RWPE2 (cell line): ENCODE measurements around the gene MGAT4D.
"Not testable (repeated sequence)": the region's sequence is repeated elsewhere in the genome, so short reads cannot be mapped to it uniquely, and the experiment has no call there.

Experiments used
- ATAC-seq: fragments of 200-7000 bp; cut with Tn5 transposase; 3 replicates; pipeline ENCODE4 v1.9.1; 2021; ENCODE audit warnings: low read depth
- DNase-seq: peaks from one replicate; pipeline ENCODE4 v3.0.0-alpha.2; 2020; ENCODE audit warnings: low spot score
- H3K27ac ChIP-seq: fragments of 450-650 bp; 2 replicates; pipeline ENCODE4 v1.5.1; 2017; ENCODE audit warnings: mild to moderate bottlenecking; ENCODE audit not compliant: poor library complexity, severe bottlenecking
- H3K27me3 ChIP-seq: fragments of 250-450 bp; sonication (Bioruptor Pico); 2 replicates; pipeline ENCODE4 v1.5.1; 2021; ENCODE audit warnings: mild to moderate bottlenecking, moderate library complexity; ENCODE audit not compliant: insufficient read depth, poor library complexity, severe bottlenecking
- H3K36me3 ChIP-seq: fragments of 250-450 bp; sonication (Bioruptor Pico); 2 replicates; pipeline ENCODE4 v1.5.1; 2020; ENCODE audit warnings: low read depth, mild to moderate bottlenecking, moderate library complexity
- H3K4me1 ChIP-seq: fragments of 250-450 bp; sonication (Bioruptor Pico); 2 replicates; pipeline ENCODE4 v1.5.1; 2021; ENCODE audit warnings: mild to moderate bottlenecking, moderate library complexity; ENCODE audit not compliant: insufficient read depth, poor library complexity, severe bottlenecking
- H3K4me3 ChIP-seq: fragments of 250-450 bp; sonication (Bioruptor Pico); 2 replicates; pipeline ENCODE4 v1.5.1; 2021; ENCODE audit warnings: mild to moderate bottlenecking, moderate library complexity; ENCODE audit not compliant: severe bottlenecking
- H3K9me3 ChIP-seq: fragments of 250-450 bp; sonication (Bioruptor Pico); 2 replicates; pipeline ENCODE4 v1.5.1; 2021; ENCODE audit warnings: mild to moderate bottlenecking, moderate library complexity; ENCODE audit not compliant: severe bottlenecking
- CTCF ChIP-seq: fragments of 450-650 bp; IDR thresholded peaks from one replicate; pipeline ENCODE4 v1.5.1; 2017; ENCODE audit warnings: mild to moderate bottlenecking, moderate library complexity; ENCODE audit not compliant: poor library complexity, severe bottlenecking

The MGAT4D gene

GRCh38 chr4:140463614-140464013 is 34.5 kb downstream of the MGAT4D start:
- TF ChIP-seq CTCF: no peak
- Histone ChIP-seq H3K36me3 (no peaks in the 10 kb centered on the region), H3K4me1 (no peaks in the 10 kb centered on the region), H3K27me3 (no peaks in the 10 kb centered on the region), H3K27ac (no peak overlapping the region), H3K9me3 (no peaks in the 10 kb centered on the region), H3K4me3 (no peak overlapping the region)
- ATAC-seq (no peak), DNase-seq (no peak)

- Histone ChIP-seq H3K4me3 (no peak overlapping the region), H3K27me3 (no peaks in the 10 kb centered on the region), H3K27ac (no peak overlapping the region), H3K4me1 (no peaks in the 10 kb centered on the region), H3K36me3 (no peaks in the 10 kb centered on the region), H3K9me3 (no peaks in the 10 kb centered on the region)
- DNase-seq (no peak), ATAC-seq (no peak)
- no peak for TF ChIP-seq CTCF
These were observed 34.9 kb downstream of the MGAT4D start for GRCh38 chr4:140463182-140463581.

- ATAC-seq: no peak
- Histone ChIP-seq H3K36me3 (no peaks in the 10 kb centered on the region), H3K9me3 (no peaks in the 10 kb centered on the region), H3K27me3 (peaks cover 9% of the 10 kb centered on the region), H3K4me1 (no peaks in the 10 kb centered on the region), H3K27ac (no peak overlapping the region), H3K4me3 (no peak overlapping the region)
- DNase-seq: no peak
- TF ChIP-seq CTCF: no peak
These were observed 47.7 kb downstream of the MGAT4D start for GRCh38 chr4:140450352-140450751.

- Histone ChIP-seq H3K4me1 (no peaks in the 10 kb centered on the region), H3K27ac (no peak overlapping the region), H3K36me3 (no peaks in the 10 kb centered on the region), H3K9me3 (no peaks in the 10 kb centered on the region), H3K4me3 (no peak overlapping the region), H3K27me3 (peaks cover 9% of the 10 kb centered on the region)
- DNase-seq (no peak), ATAC-seq (no peak)
- no peak for TF ChIP-seq CTCF
These were observed 49.3 kb downstream of the MGAT4D start for GRCh38 chr4:140448830-140449229.

GRCh38 chr4:140448162-140448561 is 49.9 kb downstream of the MGAT4D start:
- ATAC-seq (no peak), DNase-seq (no peak)
- H3K9me3 ChIP-seq: no peaks in the 10 kb centered on the region
- H3K4me3 ChIP-seq: no peak overlapping the region
- no peak for TF ChIP-seq CTCF
- peaks cover 9% of the 10 kb centered on the region for H3K27me3 ChIP-seq
- no peaks in the 10 kb centered on the region for H3K4me1 ChIP-seq
- H3K27ac ChIP-seq: no peak overlapping the region
- H3K36me3 ChIP-seq: no peaks in the 10 kb centered on the region

GRCh38 chr4:140444347-140444746 is 53.7 kb downstream of the MGAT4D start:
- not testable (repeated sequence) for H3K27ac ChIP-seq, H3K9me3 ChIP-seq, H3K4me3 ChIP-seq, H3K4me1 ChIP-seq, ATAC-seq, H3K27me3 ChIP-seq, H3K36me3 ChIP-seq, DNase-seq
